8988T (cell line): ENCODE measurements around the gene MLPH.
"Not testable (repeated sequence)": the region's sequence is repeated elsewhere in the genome, so short reads cannot be mapped to it uniquely, and the experiment has no call there.

Source experiments
- DNase-seq: peaks from one replicate; pipeline ENCODE4 v3.0.0; 2011

Gene MLPH

DNA sequence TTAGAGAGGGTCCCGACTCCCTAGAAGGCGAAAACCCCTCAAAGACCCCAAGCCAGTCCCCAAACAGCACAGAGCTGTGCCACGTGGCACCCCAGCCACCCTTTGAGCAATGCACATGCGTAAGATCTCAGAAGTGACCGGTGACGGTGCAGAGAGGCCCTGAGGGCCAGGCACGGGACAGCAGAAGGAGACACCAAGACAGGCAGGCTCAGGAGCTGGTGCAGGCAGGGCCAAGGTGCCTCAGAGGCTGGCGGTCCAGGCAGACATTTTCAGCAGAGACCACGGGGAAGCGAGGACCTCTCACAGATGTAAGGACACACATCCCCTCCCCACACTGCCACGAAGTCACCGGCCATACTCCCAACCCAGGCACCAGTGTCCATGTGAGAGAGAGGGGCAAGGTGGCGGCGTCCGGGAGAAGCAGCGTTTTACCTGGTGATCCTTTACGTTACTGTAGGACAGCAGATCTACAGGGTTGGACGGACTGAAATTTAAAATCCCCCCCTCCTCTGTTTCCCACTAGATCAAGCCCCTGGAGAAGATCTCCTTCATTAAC, 105.5 kb downstream of the MLPH start:
- no peak for DNase-seq

DNA sequence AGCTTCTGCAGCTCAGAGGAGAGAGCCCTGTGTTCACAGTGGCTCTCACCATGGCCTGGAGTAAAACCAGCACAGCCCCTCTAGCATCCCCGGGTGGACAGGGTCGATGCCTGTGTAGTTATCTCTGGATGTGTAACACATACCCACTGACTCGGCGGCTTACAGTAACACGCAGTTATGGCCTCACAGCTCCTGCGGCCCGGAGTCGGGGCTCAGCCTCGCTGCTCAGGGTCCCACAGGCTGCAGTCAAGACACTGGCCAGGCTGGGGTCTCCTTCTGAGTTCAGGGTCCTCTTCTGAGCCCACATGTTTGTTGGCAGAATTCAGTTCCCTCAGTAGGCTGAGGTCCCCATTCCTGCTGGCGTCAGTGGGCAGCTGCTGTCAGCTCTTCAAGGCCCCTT, 106.0 kb downstream of the MLPH start:
- no peak for DNase-seq

DNA sequence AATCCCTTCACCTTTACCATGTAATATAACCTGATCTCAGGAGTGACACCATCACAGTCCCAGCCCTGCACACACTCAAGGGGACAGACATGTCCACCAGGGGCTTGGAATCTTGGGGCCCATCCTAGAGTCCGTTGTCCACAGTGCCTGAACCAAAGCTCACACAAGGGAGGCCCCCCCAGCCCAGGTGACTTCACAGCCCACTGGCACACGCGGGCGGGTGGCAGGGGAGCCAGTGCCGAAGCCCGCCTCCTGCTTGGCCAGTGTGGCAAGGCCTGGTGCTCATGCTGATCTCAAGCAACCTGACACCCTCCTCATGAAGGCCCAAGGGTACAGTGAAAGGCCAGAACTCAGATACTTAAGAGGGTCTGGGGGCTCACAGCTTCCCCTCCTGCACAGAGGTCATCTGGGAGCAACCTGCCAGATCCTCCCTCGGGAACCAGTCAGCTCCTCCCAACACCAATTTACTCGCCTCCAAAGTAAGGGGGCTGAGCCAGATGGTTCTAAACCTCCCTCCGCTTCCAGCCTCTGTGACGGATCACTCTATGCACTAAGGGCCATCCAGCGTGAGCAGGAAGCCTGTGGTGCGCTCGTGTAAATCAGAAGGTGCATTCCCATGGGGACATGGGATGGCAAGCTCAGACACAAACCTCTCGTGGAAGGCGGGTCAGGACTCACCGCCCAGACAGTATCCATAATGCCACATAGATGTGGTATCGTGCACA, 106.7 kb downstream of the MLPH start:
- no peak for DNase-seq

DNA sequence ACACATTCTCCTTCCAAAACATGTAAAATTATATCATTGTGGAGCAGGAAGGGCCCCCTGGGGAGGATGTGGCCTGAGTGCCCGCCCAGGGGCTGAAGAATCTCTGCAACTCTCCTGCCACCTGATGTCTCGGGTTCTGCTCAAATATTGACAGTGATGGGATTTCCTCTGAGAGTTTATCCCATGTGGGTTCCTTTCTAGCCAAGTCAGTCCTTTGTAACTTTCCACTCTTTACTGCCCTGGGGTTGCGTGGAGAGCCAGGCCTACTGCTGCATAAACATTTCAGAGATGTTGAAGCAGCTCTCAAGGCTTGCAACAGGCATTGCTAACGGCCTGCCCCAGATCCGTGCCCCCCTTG, 107.4 kb downstream of the MLPH start:
- DNase-seq = no peak

DNA sequence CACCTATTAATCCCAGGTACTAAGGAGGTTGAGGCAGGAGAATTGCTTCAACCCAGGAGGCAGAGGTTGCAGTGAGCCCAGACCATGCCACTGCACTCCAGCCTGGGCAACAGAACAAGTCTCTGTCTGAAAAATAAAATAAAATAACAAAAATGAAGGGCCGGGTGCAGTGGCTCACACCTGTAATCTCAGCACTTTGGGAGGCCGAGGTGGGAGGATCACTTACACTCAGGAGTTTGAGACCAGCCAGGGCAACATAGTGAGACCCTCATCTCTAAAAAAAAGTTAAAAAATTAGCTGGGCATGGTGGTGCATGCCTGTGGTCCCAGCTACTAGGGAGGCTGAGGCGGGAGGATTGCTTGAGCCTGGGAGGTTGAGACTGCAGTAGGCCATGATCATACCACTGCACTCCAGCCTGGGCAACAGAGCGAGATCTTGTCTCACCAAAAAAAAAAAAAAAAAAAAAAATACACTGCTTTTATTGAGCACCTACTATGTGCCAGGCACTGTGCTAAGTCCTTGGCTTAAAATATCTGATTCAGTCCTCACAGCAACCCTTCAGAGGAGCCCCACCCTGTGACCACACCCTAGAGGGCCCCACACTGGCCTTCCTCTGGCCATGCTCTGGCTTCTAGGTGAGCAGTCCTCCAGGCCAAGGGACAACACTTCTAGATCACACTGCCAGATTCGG, 108.9 kb downstream of the MLPH start:
- DNase-seq = not testable (repeated sequence)

DNA sequence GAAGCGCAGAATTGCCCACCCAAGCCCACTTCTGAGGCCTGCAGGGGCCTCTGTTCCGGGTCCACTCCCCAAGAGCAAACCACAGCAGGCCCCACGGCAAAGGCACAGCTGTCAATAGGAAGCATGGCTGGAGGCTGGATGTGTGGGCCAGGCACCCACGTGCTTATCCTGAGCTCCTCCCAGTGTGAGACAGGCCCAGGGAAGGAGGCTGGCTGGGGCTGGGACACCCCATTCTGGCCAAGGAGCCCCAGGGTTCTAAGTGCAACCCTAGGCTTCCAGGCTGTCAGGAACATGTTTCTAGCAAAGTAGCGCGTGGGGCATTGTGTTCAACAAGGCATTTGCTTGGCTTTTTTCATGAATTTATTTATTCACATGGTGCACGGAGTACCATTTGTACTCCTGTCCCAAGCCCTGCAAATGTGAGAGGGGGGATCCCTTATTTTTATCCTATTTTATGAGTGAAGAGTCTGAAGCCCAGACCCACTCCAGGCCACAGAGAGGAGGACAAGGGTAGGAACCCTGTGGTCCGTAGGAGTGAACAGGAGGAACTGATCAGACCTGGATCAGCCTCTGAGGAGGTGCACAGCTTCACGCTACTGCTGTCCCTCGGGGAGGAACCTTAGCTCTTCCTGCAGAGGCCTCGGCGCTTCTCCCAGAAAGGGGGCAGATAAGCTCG, 109.6 kb downstream of the MLPH start:
- no peak for DNase-seq

DNA sequence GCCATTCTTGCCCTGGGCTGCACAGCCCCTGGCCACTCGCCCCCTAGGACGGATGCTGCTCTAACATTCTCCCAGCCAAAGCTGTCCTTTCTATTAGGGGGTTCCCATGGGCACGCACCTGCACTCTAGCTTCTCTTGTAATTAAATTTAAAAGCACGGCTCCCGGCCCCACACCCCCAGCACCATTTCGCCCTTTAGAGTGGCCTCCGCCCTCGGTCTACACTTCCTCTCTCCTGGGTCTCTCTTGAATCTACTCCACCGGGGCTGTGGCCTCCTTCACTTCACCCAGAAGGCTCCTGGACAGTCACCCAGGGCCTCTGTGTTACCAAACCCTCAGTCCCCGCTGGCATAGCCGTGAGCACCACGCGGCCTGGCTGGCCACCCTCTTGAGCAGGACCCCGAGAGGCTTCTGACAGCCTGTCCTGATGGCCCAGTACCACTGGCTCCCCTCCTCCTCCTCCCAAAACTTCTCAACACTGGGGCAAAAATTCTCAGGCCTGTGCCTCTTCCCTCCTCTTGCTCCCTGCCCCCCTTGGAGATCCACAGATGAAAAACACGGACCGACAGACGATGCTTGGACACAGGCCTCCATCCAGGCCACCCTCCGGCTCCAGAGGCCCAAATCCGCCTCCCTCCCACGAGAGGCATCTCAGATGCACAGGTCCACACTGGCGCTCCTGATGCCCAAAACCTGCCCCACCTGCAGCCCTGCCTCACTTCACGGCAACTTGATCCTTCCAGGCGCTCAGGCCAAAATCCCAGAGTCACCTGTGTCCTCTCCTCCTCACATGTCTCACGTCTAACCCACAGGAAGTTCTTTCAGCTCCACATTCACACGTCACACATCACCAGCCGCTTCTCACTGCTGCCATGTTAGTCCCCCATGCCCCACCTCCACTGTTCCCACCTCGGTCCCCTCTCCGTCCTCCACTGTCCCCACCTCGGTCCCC, 110.4 kb downstream of the MLPH start:
- no peak for DNase-seq

DNA sequence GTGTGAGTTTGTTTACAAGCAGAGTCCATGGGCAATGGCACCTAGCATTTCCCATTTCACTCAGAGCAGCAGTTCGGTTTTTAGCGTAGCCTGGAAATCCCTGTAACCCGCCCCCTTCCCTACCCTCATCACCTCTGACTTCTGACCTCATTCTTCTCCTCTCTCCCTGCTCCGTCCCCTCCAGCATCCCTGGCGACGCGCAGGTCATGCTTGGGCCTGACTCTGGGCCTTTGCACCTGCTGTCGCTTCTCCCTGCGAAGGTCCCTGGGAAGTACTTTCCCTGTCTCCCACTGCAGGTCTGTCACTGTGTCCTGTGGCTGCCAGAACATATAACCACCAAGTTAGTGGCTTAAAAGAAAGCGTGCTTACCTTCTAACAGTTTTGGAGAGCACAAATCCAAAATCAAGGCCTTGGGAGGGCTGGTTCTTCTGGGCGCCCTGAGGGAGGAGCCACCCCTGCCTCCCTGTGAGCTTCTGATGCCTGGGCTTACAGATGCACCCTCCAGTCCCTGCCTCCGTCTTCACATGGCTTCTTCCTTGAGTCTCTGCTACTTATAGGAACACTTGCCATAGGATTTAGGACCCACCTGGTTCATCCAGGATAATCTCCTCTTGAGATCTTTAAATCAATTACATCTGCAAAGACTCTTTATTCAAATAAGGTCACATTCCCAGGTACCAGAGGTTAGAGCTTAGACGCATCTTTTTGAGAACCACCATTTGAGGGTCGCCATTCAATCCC, 111.6 kb downstream of the MLPH start:
- DNase-seq = no peak

DNA sequence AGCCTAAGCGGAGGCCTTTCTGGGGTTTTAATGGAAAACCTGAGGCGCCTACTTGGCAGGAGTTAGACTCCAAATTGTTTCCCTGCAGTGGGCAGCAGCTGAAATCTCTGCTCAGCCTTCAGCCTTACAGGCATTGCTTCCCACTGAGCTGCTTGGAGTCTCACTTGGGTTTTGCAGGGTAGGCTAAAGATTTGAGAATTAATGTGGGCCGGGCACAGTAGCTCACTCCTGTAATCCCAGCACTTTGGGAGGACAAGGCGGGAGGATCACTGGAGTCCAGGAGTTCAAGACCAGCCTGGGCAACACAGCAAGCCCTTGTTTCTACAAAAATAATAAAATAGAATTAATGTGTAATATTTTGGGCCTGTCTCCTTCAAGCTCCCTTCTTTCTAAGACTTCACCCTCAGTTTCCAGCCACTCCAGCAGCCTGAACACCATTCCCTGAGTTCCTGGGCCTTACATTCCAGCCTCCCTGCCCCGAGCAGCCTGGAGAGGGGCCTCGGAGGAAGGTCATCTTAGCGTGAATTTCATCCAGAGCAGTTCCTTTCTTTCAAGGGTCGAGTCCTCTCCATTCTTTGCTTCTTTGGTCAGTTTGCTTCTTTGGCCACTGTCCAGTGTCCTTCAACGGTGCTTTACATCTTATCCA, 112.5 kb downstream of the MLPH start:
- no peak for DNase-seq

DNA sequence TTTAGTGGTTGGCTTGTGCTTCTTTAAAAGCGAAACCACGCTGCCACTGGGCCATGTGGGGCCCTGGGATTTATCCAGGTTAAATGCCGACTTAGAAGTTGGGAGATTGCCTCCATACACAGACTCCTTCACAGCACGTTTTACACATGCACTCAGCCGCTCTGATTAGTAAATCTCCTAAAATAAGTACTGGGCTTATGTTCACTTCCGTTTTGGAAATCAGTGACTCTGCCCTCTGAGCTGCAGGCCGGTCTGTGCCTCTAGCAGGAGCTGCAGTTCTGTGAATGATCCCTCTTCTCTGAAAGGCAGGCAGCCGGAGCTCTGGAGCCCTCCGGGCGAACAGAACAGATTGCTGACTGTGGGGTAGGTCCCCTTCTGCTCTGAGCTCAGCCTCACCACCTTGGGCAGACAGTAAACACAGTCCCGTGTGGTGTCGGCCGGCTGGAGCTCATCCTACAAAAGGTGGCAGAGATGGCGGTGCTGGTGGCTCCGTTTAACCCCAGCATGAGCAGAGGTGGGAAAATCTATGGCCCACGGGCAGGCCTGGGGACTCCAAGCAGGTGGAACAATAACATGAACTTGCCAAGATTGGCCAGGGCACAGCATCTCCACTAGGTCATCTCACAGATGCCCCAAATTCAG, 113.3 kb downstream of the MLPH start:
- DNase-seq = no peak

DNA sequence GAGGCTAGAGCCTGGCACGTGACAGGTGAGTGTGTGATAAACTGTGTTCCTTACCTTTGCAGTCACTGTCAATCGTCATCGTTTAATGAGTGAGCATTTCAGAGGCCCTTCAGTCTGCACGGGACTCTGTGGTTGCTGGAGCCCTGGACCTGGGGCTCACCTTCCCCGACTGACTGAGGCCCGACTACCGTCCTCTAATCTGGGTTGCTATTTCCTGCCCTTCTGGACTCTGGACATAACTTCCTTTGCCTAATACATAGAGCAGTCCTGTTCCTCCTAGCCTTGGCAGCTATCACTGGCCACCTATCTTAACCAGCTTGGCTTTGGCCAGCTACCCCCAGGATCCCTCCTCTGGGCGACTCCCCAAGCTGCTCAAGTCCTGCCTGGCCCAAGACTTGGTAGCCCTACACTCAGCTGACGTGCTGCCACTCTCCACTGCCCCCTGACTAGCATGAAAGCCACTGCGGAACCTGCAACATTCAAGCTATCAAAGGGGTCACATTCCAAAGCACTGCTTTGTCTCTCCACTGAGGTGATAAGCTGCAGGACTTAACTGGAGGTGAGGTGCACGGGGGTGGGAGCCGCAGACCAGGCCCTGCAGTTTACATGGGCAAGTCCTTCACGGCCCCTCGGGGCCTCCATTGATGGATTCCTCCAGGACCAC, 114.5 kb downstream of the MLPH start:
- no peak for DNase-seq

DNA sequence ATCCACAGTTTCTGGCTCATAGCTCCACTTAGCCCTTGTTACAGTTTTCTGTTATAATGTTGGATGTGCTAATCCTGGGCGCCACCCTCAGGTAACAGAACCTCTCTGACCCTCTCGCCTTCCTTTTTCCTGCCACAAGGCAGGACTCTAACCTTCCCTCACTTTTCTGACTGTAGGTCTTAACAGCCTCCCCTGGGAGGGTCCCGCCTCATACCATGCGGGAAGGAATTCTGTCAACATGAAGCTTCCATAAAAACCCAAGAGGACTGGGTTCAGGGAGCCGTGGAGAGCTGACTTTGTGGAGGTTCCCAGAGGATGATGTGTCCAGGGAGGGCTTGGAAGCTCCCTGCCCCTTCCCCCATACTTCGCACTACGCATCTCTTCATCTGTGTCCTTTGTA, 115.4 kb downstream of the MLPH start:
- DNase-seq = no peak

DNA sequence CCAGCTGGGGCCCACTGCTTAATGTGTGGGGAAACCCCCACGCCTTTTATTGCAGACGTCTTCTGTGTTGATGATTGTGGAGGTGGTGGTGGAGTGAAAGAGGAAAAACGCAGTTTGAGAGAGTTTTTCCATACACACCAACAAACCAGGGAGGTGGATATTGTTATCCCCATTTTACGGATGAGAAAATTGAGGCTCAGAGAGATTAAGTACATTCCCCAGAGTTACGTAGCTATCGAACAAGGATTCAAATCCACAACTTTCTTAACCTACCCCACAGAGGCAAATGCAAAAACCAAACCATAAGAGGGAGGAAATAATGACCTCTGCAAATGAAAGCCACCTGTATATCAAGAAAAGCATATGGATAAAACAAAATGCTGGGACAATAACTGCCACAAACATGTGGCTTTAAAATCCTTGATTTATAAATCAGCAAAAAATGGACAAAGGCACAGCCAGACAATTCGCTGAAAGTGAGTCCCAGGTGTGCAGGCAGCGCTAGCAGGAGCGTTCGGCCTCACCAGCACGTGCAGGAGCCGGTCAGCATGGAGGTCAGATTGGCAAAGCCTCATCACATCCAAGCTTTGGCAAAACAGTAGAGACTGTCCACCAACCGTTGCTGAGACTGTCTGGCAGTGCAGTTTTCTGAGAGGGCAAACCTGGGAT, 116.1 kb downstream of the MLPH start:
- no peak for DNase-seq

DNA sequence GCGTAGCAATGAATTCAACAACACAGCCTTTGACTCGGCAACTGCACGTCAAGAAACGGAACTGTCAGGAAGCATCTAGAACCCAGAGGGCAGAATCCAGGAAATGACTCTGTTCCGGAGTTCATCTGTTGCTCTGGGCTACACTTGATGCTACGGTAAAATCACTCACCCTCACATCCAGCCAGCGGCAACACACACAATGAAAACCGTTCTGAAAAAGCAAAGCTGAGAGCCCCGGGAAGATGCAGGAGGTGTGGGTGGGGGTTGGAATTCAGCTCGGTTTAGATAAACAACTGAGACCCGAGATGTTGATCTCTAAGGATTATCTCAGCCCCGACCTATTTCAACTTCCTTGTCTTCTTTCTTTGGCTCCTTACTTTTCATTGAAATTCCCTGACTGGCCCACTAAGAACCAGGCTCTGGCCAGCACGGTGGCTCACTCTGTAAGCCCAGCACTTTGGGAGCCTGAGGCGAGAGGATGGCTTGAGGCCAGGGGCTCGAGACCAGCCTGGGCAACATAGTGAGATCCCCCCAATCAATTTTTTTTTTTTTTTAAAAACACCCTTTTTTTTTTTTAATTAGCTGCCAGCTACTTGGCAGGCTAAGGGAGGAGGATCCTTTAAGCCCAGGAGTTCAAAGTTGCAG, 116.8 kb downstream of the MLPH start:
- DNase-seq = no peak

DNA sequence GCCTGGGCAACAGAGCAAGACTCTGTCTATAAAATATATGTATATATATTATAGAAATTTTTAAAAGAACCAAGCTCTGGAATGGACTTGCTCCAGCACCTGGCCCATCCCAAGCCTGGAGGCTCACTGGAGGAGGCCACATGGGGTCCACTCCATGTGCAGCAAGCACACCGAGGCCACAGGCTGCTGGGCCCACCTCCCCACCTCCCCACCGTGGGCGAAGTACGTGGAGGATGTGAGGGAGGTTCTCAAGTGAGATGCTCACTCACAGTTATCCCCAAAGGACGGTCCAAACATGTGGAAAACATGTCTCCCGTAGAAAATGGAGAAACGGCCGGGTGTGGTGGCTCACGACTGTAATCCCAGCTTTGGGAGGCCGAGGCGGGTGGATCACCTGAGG, 117.3 kb downstream of the MLPH start:
- no peak for DNase-seq
